ENCODE data around the gene ARL15.

The ARL15 gene

DNA sequence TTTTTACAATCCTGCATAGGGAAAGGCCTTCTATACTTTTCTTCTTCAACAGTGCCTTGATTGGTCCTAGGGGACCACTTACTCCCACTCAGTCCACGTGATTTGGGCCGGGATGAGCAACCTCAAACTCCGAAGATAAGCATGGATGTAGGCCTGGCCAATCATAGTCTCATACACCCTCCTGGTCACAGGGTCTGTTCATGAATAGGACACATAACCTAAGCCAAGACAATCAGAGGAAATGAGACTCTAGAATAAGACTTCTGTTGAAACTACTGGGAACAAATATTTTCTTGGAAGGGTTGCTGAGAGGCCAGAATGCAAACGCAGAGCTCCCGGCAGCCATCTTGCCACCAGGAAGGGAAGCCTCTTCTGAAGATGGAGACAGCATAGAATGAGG lies 68.1 kb downstream of the ARL15 start:
- no peak for DNase-seq

GRCh38 chr5:54234304-54234933 lies 76.0 kb downstream of the ARL15 start:
- peak; percentile 10 for DNase-seq

DNA sequence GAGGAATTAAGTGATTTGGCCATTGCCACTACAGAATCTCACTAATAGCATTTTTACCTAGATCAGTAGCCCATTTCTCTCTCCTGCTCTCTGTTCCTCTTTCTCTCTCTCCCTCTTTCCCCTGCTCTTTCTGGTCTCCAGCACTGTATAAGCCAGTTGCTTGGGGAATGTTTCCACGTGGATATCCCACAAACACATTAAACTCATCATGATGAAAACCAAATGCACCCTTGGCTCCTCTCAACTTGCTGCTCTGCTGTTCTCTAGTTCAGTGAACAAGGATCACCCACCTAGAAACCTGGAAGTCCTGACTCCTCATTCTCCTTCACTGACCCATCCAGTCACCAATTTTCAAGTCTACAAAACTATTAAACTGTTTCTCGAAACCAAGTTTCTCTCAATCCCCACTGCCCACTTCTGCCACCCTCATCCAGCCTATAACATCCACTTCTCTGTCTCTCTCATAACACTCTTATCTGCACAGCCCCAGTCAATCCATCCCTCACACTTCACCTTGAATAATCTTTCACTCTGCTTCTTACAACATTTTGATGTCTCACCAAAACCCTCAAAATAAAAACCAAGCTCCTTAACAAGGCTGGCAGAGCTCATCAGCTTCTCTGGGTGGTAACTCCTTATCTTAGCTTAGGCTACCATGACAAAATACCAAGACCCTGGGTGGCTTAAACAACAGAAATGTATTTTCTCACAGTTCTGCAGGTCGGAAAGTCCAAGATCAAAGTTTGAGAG lies 79.3 kb downstream of the ARL15 start:
- no peak for DNase-seq

GRCh38 chr5:54229041-54229780 lies 81.2 kb downstream of the ARL15 start:
- DNase-seq: peak; percentile 4

GRCh38 chr5:54227759-54228158 lies 82.6 kb downstream of the ARL15 start:
- no peak for DNase-seq

DNA sequence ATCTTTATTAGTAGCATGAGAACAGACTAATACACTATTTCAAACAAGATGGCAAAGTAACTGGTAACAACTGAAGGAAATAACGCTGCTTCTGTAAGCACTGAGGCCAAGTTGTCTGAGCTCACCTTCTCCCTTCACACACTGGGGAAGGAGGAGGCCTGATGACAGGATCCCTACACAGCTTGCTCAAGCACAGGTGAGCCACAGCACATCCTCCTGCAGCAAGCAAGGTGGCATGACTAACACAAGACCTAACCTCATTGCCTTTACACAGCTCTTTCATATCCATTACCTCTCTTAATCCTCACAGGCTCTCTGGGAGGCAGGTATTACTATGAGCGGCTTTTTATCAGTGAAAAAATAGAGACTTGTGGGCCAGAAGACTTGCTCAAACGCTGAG lies 83.3 kb downstream of the ARL15 start:
- no peak for DNase-seq

- DNase-seq: no peak
Observed at GRCh38 chr5:54226215-54226614, 84.2 kb downstream of the ARL15 start.

- DNase-seq: no peak
Observed at GRCh38 chr5:54224103-54224826, 86.1 kb downstream of the ARL15 start.

- DNase-seq: no peak
Observed at GRCh38 chr5:54222336-54222735, 88.0 kb downstream of the ARL15 start.

GRCh38 chr5:54221135-54221534 lies 89.2 kb downstream of the ARL15 start:
- DNase-seq: no peak

GRCh38 chr5:54220230-54221040 lies 89.9 kb downstream of the ARL15 start:
- no peak for DNase-seq

DNA sequence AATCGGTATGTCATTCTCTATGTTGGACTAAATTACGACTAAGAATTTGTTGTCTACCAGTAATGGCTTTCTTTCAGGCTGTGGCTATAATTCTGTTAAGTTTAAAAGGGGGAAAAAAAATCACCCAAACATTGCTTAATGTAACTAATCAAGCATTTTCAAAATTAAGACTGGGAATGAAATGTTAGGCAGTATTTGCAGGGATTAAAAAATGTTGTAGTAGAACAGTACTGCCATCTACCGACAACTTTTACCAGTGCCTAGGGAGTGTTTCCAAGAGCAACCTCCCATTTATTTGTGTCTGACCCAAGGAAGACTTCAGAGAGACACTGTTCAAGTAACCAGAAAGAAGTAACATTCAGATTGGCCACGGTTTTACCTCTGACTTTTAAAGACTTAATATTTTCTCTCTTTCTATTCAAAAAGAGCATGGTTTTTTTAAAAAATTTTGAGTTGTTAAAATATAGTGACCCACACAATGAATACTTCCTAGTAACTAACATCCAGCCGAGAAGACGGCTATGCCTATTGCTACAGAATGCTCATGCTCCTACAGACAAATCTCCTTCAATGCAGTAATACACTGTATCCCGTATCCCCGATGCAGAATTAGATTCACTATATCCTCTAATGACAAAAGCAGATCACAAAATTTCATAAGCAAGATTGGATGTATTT lies 92.4 kb downstream of the ARL15 start:
- peak; percentile 55 for DNase-seq

DNA sequence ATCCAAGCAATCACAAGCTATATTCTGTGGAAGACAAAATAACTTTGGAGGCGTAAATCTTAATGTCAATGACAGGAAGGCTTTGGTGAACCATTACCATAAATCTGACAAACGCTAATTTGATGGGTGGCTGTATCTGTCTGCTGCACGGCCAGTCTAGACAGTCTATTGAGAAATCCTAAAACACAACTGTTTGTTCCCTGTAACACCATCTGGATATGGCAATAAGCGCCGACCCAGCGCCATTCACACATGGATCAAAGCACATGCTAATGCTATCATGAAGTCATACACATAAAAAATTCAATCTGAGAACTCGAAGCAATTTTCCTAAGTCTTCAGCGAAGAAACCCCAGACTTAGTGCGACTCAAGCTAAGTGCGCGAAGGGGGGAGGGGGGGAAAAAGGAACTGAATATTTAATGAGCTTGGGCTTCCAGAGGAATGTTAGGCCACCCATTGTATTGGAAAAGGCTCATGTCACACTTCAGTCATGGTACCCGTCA lies 95.1 kb downstream of the ARL15 start:
- DNase-seq: no peak

GRCh38 chr5:54214722-54215121 lies 95.7 kb downstream of the ARL15 start:
- DNase-seq: no peak

DNA sequence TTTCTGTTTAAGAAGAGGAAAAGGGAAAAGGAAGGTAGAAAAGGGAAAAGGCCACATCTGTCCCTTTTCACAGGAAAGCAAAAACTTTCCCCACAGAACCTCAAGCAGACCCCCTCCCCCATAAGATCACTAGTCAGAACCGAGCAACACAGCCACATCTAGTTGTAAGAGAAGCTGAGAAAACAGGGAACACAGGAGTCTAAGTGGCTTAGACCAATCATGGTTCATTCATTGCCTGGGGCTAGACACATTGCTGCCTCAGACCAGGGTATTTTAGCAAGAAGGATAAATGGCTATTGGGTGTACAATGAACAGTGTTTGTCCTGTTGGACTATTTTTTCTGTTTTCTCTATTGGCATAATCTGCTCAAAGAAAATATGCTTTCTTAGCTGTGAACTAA lies 98.0 kb downstream of the ARL15 start:
- DNase-seq: no peak

DNA sequence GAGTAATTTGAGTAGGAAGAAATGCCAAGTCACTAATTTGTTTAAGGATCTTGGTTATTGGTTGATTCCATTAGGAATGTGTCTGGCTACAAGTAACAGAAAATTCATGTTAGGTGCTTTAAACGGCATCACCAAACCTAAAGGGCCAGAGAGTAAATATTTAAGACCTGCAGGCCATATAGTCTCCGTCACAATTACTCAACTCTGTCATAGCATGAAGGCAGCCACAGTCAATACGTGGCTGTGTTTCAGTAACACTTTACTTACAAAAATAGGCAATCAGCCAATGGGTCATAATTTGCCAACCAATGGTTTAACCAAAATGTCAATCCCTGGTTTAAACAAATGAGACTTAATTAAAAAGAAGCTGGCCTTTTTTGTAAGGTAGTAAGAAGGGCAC lies 98.5 kb downstream of the ARL15 start:
- no peak for DNase-seq

GRCh38 chr5:54207566-54207965 lies 102.8 kb downstream of the ARL15 start:
- no peak for DNase-seq

DNA sequence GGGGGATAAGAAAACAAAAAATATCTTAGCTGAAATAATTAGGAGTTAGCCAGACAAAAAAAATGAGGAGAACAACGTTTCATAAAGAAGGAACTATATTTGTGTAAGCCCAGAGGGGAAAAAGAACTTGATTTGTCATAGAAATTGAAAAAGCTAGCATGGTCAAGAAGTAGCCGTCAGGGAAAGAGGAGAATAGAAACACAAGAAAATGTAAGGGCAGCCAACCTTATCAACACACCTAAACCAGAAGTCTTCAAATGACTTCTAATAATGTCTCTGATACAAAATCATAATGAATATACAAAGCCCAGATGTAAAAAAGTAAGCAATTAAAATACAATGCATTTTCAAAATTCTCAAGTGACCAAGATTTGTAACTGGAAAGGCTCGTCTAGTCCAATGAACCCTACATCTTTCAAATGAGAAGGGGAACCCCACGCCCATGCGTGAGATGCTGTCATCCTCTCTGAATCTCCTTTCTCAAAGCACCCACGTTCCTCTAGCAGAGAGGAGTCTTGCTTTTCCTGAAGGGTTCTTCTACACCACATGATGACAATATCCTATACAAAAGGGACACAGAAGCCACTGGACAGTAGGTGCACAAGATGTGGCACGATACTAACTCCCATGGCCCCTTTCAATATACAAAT lies 103.7 kb downstream of the ARL15 start:
- DNase-seq: no peak

DNA sequence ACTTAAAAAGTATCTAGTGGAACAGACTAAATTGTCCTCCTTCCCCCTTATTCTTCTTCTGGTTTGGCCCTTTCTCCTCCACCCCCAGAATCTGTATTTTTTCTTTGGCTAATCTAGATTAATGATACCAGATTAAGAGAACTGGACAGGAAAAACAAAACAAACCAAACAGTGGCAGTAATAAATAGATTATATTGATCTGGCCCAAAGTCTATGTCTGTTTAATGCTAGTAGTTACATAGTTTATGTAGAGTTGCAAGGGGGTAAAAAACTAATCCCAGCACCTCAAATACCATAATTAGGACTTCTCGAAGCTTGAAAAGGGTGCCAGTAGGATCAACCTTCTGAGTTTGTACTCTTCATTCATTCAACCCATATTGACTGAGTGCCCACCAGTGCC lies 104.5 kb downstream of the ARL15 start:
- DNase-seq: no peak

DNA sequence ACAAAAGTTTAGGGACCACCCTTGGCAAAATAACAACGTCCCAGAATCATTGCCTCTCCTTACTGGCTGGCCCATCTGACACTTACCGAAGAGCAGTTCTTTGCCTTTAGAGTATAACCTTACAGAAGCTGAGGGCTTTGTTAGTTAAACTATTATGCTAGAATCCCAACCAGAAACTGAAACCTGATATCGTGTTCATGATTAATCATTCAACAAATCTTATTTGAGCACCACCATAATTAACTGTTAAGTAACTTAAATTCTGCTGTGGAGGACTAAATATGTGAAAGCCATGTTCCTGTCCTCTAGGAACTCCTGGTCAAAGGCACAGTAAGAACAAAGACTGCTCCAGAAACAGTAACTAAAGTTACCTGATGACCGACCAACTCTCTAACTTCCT lies 104.9 kb downstream of the ARL15 start:
- no peak for DNase-seq

GRCh38 chr5:54197018-54197417 lies 113.4 kb downstream of the ARL15 start:
- no peak for DNase-seq
